HG02943 (cell line): ENCODE data around the gene EEFSEC.

ENCODE experiments used
- ATAC-seq: cut with Tn5 transposase; IDR thresholded peaks from one replicate; pipeline ENCODE4 v1.9.1; 2021; ENCODE audit warnings: mild to moderate bottlenecking, low read depth, moderate library complexity; ENCODE audit not compliant: unreplicated experiment

The EEFSEC gene

DNA sequence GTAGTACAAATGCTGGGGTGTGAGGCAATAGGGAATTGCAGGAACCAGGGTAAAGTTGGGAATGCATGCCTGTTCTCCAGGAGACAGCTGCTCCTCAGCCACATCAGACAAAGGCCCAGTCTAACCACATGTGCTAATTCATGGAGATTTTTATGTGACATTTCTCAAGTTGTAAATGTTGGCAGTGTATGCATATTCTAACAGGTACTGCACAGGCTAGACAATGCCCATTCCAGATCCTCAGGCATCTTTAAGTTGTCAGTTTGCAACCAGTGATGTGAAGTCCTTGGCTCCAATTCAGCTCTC lies 84.9 kb downstream of the EEFSEC start:
- no peak for ATAC-seq

GRCh38 chr3:128239304-128239703 lies 86.0 kb downstream of the EEFSEC start:
- ATAC-seq: no peak

GRCh38 chr3:128240232-128240631 lies 87.0 kb downstream of the EEFSEC start:
- ATAC-seq: no peak

DNA sequence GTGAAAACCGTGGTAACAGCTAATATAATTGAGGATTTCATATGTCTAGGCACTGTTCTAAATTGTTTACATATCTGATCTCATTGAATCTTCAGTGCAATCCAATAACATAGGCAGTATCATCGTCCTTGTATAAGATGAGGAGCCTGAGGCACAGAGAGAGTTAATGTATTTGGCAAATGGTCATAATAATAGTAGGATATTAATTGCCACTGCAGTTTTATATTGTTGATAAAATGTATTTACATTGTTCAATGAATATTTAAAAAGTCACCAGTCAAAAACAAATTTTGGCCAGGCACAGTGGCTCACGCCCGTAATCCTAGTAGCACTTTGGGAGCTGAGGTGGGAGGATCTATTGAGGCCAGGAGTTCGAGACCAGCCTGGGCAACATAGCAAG lies 88.5 kb downstream of the EEFSEC start:
- no peak for ATAC-seq

- no peak for ATAC-seq
These were observed 89.7 kb downstream of the EEFSEC start for GRCh38 chr3:128242818-128243601.

DNA sequence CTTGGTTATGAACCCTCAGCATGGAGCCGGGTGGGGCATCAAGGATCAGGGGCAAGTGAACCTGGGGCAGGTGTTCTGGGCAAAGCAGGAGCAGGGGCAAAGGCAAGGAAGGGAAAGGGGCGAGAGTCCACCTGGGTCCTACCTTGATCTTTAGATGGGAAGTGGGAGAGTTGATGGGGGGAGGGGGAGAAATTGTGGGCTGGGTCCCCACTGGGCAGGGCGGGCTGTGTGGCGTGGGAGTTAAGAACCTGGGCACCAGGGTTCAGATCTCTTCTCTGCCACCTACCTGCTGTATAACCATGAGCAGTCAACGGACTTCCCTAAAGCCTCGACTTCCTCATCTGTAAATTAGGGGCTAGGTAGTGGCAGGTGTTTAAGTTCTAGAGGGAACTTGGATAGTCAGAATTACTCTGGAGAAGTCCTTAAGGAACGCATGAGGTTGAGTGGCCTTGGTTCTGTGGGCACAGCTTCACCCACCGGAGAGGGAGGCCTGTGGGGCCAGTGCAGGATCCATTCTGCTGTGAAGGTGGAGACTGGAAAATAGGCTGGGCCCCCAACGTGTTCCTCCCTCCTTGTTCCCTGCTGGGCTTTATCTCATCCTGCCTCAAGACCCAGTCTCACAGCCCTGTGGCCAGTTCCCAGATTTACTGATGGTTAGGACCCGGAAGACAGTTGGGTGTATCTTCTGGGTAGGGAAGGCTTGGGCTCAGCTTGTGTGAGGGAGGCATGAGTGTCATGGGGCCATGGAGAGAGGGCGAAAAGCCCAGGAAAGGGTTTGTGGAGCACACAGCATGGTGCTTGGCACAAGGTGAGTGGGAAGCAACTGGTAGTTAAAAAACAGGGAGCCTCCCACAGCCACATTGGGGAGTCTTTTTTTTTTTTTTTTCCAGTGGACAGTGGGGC lies 90.6 kb downstream of the EEFSEC start:
- ATAC-seq: no peak

- ATAC-seq: no peak
These were observed 92.2 kb downstream of the EEFSEC start for GRCh38 chr3:128245460-128245859.

DNA sequence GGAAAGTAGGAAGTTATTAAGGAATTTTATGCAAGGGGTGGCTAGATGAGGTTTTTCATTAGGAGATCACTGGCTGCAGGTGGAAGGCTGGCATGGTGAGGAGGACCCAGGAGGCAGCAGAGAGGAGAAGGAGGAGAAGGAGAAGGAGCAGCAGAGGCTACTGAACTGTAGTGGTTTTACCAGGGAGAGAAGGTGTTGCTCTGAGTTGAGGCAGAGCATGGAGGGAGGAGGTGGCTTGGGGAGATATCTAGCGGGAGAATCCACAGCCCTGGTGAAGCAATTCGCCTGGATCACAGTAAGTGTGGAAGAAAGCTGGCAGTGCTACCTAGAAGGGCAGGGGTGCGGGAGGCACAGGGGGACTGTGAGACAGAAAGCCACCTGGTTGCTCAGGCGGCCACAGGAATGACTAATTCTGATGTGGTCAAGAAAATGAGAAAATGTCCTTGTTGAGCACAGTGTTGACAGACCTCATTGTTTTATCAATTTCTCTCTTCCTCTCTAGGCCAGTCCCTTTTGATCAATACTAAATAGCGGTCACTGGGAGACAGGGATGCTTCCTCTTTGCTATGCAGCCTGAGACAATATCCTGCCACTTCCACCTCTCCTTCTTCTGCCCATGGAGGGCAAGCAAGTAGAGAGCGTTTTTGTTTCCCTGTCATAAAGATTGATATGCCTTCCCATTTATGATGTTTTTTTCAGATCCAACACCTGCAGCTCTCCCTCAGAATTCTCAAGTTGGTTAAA lies 94.6 kb downstream of the EEFSEC start:
- no peak for ATAC-seq

DNA sequence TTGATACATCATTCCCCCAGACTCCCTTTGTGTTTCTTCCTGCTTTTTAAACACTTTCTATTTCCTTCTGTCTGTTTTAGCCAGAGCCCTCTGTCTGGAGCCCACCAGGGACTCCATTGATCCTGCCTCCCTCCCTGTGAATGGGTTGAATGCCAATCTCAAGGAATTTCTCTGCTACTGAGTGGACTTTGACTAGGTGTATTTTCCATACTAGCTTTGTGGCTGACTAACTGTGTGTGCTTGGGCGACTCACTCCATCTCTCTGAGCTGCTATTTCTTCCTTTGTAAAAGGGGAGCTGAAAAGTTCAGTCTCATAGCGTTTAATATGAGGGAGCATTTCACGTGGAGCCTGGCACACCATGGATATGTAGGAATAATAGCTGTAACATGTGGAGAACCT lies 98.8 kb downstream of the EEFSEC start:
- no peak for ATAC-seq

DNA sequence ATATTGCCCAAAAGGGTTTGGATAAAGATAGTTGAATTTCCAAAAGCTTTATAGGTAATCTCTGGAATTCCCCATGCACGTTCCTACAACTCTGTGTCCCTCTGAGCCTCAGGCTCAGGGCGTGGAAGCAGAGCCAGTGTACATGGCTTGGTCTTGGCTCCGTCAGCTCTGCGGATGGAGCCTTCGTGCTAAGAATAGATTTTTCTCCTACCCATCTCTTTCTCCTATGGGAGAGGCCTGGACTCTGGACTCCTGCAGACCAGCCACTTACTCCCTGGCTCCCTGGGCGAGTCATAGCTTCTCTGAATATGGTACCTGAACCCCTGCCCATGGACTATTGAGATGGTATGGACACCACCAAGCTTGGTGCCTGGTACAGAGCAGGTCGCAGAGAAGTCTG lies 99.9 kb downstream of the EEFSEC start:
- ATAC-seq: no peak

- ATAC-seq: no peak
These were observed 100.8 kb downstream of the EEFSEC start for GRCh38 chr3:128254066-128254590.

DNA sequence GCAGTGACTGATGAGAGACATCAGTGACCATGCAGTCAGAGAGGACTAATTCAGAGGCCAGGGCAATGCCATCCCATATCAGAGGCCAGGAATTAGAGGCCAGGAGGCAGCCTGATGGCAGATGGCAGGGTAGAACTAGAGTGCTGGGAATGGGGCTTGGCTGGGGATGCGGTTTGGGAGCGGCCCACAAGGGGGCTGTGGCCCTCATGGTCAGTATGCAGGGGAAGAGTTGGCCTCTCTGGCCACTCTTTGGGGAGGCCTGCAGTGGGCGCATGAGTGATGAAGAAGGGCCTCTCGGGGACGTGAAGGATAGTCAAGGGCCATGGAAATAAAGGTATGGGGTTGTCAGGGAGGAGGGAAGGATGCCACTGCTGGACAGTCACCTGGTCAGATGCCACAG lies 101.7 kb downstream of the EEFSEC start:
- no peak for ATAC-seq

DNA sequence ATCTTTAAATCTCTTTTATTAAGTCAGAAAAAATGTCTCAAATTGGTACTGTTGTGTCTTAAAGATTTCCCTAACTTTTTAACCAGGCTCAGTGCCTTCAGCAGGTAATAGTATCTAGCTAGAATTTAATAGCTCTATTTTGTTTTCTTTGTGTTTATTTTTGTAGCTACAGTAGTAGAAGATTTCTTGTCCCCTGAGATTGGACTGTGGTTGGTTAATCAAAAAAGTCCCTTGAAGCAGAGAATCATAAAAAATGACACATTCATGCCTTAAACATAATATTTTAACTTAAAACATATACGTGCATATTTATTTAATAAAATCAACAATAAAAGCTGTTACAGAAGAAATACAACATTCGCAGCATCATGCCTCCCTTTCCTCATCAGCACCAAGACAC lies 102.8 kb downstream of the EEFSEC start:
- ATAC-seq: no peak

DNA sequence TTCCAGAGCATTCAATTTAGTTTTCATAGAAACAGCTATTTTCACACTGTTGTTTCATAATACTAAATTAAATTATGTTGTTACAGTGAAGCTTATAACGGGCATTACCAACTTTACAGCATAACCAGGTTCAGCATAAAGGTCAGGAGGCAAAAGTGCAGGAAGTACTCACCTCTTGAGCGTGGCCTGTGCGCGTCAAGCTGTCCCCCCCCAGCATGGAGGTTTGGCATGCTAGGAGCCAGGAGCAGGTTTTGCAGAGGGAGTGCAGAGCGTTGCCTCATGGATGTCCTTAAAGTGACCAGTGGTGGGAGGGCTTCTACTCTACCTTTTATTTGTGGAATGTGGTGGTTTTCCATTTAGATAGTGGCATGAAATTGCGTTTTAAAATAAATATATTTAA lies 104.4 kb downstream of the EEFSEC start:
- no peak for ATAC-seq

GRCh38 chr3:128260275-128260674 lies 107.0 kb downstream of the EEFSEC start:
- no peak for ATAC-seq

DNA sequence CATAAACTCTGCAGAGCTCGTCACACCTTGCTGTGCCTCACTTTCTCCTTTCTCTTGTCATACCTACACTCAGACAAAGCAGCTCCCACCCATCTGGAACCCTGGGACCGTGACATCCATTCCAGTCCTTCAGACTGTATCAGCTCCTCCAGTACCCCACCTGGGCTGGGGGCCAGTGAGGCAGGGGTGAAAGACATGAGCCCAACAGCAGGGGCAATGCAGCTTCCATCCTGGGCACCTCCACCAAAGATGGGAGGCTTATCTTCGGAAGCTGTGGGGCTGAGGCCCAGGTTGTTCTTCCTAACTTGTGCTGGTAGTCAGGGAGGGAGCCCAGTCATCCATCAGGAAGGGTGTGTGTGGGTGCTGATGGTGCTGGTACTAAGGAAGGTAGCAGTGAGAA lies 109.2 kb downstream of the EEFSEC start:
- ATAC-seq: no peak

DNA sequence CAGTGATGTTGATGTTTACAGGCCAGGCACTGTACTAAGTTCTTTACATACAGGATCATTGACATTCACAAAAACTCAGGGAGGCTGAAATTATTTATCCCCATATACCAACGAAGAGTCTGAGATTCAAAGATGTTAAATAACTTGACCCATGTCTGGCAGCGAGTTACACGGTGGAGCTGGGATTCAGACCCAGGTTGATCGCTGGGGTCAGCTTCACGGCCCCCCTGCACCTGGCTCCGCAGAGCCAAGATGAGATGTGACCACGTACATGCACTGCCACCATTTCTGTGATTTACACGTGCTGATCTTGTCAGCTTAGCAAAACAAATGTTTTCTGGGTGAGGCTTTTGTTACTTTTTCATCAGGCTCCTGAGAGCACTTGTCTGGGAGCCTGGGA lies 109.8 kb downstream of the EEFSEC start:
- no peak for ATAC-seq

GRCh38 chr3:128263946-128264345 lies 110.7 kb downstream of the EEFSEC start:
- ATAC-seq: no peak

- no peak for ATAC-seq
These were observed 113.2 kb downstream of the EEFSEC start for GRCh38 chr3:128266453-128266852.

DNA sequence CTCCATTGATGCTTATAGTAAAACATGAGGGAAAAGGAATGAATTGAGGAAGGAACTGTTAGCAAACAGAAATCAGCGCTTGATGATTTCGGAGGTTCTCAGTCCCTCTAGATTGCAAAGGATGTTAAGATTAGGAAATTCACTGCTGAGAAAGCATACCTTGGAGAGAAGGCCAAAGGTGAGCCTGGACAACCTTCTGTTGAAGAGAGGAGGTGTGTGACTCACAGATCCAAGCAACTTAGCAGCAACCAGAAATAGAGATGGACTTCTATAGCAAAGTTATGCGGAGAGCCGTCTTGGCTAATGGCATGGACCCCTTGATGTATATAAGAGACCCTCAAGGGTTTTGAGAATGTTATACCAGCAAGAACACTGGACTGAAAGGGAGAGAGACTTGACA lies 114.3 kb downstream of the EEFSEC start:
- ATAC-seq: no peak
